Measurements from ENCODE around the gene PRRT2. TPM values are rescaled to one million over a fixed set of nuclear protein-coding genes. Genes with fewer than 3 reads are reported as not detected.

PRRT2 gene
- total and polyA plus RNA-seq, 2 donors (not counting 3 experiments of a cell fraction or from before 2014, with no cell fraction given): 3.3 TPM

DNA sequence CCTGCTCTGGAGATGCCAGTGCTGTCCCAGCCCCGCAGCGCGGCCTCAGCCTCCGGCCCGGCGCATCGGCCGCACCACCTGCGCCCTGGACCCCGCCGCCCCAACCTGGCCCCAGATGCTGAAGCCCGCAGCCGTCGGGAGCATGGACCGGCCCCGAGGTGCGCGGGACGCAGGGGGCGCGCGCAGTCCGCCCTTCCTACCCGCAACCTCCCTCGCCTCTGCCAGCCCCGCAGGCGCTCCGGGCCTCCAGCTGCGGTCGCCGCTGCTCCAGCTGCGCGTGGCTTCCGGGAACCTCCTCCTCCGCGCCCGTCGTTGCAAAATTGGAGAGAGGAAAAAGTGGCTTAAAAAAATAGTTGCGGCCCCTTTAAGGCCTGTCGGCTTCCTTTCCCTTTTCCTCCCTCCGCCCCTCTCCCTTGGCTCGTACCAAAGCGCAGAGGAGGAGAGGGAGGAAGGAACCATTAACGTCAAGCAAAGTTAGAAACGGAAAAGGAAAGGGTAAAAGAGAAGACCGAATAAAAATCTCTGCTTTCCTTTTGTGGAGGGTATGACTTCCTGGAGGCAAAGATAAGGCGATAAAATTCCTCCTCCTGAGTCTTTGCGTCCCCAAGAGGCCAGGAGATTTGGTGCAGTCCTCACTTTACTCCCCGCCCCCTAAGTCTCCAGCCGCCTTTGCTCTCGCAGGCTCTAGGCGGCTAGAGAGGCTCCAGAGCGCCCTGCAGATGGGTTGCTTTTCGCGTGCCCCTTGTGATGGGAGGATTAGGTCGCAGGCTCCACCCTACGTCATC, 51.1 kb downstream of the PRRT2 start, which contains the start of gene CDIPT:
Gene CDIPT (minus strand): TSS at position 343 of the 785 bp plus-strand sequence. CDS start 369 bp downstream, outside the sequence.
- H3K27me3 ChIP-seq (ENCODE audit: control insufficient read depth in 2 of 2, insufficient read depth in 2 of 2, low read length in 2 of 2): no peaks in the 10 kb centered on the region
- TF ChIP-seq POLR2AphosphoS5 (IDR thresholded peaks at IDR 0.05; ENCODE audit: insufficient read depth, low read depth, low read length) (peak; percentile 65), FOS (IDR thresholded peaks at IDR 0.05; ENCODE audit: borderline replicate concordance, insufficient read depth, low read length) (no peak), MAX (IDR thresholded peaks at IDR 0.05; ENCODE audit: insufficient read depth, insufficient read length) (no peak), JUN (IDR thresholded peaks at IDR 0.05; ENCODE audit: borderline replicate concordance, insufficient read depth, insufficient read length, low read depth) (no peak), POLR2A (IDR thresholded peaks at IDR 0.05; ENCODE audit: low read depth, low read length) (peak; percentile 51), EZH2 (IDR thresholded peaks at IDR 0.05; ENCODE audit: borderline replicate concordance, low read depth, low read length, severe bottlenecking) (no peak), GATA2 (IDR thresholded peaks at IDR 0.05; ENCODE audit: insufficient read depth, insufficient read length, low read depth, low read length) (peak; percentile 58), MYC (IDR thresholded peaks at IDR 0.05; ENCODE audit: low read depth, low read length) (no peak)
- TF ChIP-seq, protein P1, sequence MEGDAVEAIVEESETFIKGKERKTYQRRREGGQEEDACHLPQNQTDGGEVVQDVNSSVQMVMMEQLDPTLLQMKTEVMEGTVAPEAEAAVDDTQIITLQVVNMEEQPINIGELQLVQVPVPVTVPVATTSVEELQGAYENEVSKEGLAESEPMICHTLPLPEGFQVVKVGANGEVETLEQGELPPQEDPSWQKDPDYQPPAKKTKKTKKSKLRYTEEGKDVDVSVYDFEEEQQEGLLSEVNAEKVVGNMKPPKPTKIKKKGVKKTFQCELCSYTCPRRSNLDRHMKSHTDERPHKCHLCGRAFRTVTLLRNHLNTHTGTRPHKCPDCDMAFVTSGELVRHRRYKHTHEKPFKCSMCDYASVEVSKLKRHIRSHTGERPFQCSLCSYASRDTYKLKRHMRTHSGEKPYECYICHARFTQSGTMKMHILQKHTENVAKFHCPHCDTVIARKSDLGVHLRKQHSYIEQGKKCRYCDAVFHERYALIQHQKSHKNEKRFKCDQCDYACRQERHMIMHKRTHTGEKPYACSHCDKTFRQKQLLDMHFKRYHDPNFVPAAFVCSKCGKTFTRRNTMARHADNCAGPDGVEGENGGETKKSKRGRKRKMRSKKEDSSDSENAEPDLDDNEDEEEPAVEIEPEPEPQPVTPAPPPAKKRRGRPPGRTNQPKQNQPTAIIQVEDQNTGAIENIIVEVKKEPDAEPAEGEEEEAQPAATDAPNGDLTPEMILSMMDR (IDR thresholded peaks at IDR 0.05; ENCODE audit: extremely low read depth in 1 of 2, insufficient read depth in 1 of 2, low read depth in 1 of 2, low read length in 2 of 2): peak; percentile 53 to 85
- H3K4me1 ChIP-seq (ENCODE audit: control insufficient read depth, extremely low read depth, insufficient read depth, low read length): peaks cover 7% of the 10 kb centered on the region
- intact Hi-C loops (cut with micrococcal nuclease): loop anchor here (1.0 to 2.0 kb wide), 8 partner anchors 39 to 158 kb away; partner anchors contain the start of genes INO80E, KIF22, MVP and TAOK2
- peak within 1 kb of the TSS; percentile 100 for H3K27ac ChIP-seq (ENCODE audit: insufficient read depth, low read depth, low read length)
- H3K79me2 ChIP-seq (ENCODE audit: control insufficient read depth, insufficient read depth, low read length): peaks cover 14% of the 10 kb centered on the region
- H3K9me3 ChIP-seq (replicated peaks; ENCODE audit: control insufficient read depth, insufficient read depth, low read length): no peaks in the 10 kb centered on the region
- no peaks in the 10 kb centered on the region for H4K20me1 ChIP-seq (replicated peaks; ENCODE audit: control insufficient read depth, extremely low read depth, insufficient read depth, low read length)
- ChIA-PET POLR2A (no interaction called here), CTCF (interaction anchor here (0.8 to 3.9 kb wide), 8 partner anchors 10 to 110 kb away, joined by 3 to 19 read pairs (median 4); partner anchors contain the start of genes ASPHD1, KIF22 and SEZ6L2)
- peak within 1 kb of the TSS; percentile 55 to 73 (median 64) for H3K4me3 ChIP-seq (replicated peaks in 1 of 3; ENCODE audit: insufficient read depth in 1 of 3, low read depth in 1 of 3, low read length in 3 of 3)
- peaks cover 0 to 19% of the 10 kb centered on the region in 2 experiments for H3K36me3 ChIP-seq (ENCODE audit: control insufficient read depth in 2 of 2, extremely low read depth in 1 of 2, insufficient read depth in 2 of 2, low read length in 2 of 2)
- DNase-seq (ENCODE audit: low read depth, low spot score) (peak; percentile 96), FAIRE-seq (peak; percentile 99)
- BruUV-seq (replicated peaks): TSS peak; percentile 38
- peak within 1 kb of the TSS; percentile 93 for H2AFZ ChIP-seq (ENCODE audit: low read depth, low read length)
- peak within 1 kb of the TSS; percentile 95 for H3K9ac ChIP-seq (replicated peaks; ENCODE audit: extremely low read depth, insufficient read depth, low read length)
- H3K9me1 ChIP-seq (replicated peaks; ENCODE audit: control insufficient read depth, extremely low read depth, insufficient read depth, low read length): no peaks in the 10 kb centered on the region
- dilution Hi-C loops (cut with MboI; ENCODE audit: extremely low pct_ligation_motif_present, low sequenced_read_pairs): no loop called here
- H3K4me2 ChIP-seq (ENCODE audit: insufficient read depth, low read length): peak within 1 kb of the TSS; percentile 91

All from endothelial cell of umbilical vein (primary cell).